K562 (cell line): ENCODE results near the gene C12orf43. TPM values are rescaled to one million over a fixed set of nuclear protein-coding genes. Genes with fewer than 3 reads are reported as not detected.
A peak's percentile ranks its signal among the peaks of the same experiment; 100 is the strongest.

Source experiments
- BRD4 ChIP-seq: fragments of 200-600 bp; sonication (generic); IDR thresholded peaks from 2 replicates; pipeline ENCODE4 v1.6.1; 2017; ENCODE audit warnings: inconsistent platforms
- CEBPZ ChIP-seq: fragments of 150-350 bp; IDR thresholded peaks from 2 replicates; pipeline ENCODE4 v1.6.1; 2014; ENCODE audit warnings: low read depth, mild to moderate bottlenecking, low read length, borderline replicate concordance
- ESRRA ChIP-seq: fragments of 450-650 bp; IDR thresholded peaks from 2 replicates; pipeline ENCODE4 v1.6.1; 2014; ENCODE audit warnings: low read depth, mild to moderate bottlenecking, moderate library complexity, borderline replicate concordance
- KDM1A ChIP-seq, 2 experiments: fragments of 450-650 bp; IDR thresholded peaks; 2 replicates each; pipeline ENCODE4 v1.6.1; 2016; ENCODE audit warnings: mild to moderate bottlenecking in 2 of 2
- NFIC ChIP-seq: fragments of 450-650 bp; IDR thresholded peaks from 2 replicates; pipeline ENCODE4 v1.6.1; 2017; ENCODE audit warnings: mild to moderate bottlenecking, inconsistent platforms
- TRIM24 ChIP-seq, 2 experiments: fragments of 450-650 bp; IDR thresholded peaks; 2 replicates each; pipeline ENCODE4 v1.6.1; 2016
- ZNF311 ChIP-seq: fragments of 250-450 bp; sonication (Bioruptor Pico); IDR thresholded peaks from 2 replicates; pipeline ENCODE4 v1.4.0; 2020; ENCODE audit warnings: mild to moderate bottlenecking, moderate library complexity
- polyA plus RNA-seq, 8 experiments: library from polyadenylated mRNA; depleted of rRNA in 4 of 8; stranded (reverse) in 5 of 8; unstranded in 3 of 8; fragments of >200 nt; fragmentation: Nextera tagmentation in 2 of 8; fragmentation: Illumina TruSeq in 1 of 8; extraction: Ambion mirVana in 2 of 8; extraction: Trizol in 1 of 8; gene quantifications; 2 replicates each; pipeline versions ENCODE4 v1.2.1 to v1.2.3, GENCODE V29; 2011 to 2014; ENCODE audit warnings: inconsistent platforms in 1 of 8, missing spikeins in 1 of 8
- total RNA-seq, 7 experiments: library from RNA; depleted of rRNA in 6 of 7; stranded (reverse); fragments of >200 nt in 6 of 7; fragmentation: Illumina TruSeq in 2 of 7; extraction: Trizol in 2 of 7; gene quantifications; 2 replicates each; pipeline versions ENCODE4 v1.2.1 to v1.2.3, GENCODE V29; 2011 to 2021; ENCODE audit warnings: low replicate concordance in 1 of 7
- TF ChIP-seq, protein P1 (sequence below): fragments of 450-650 bp; formaldehyde crosslinking; IDR thresholded peaks from 2 replicates; pipeline ENCODE4 v1.4.0; 2020; ENCODE audit warnings: mild to moderate bottlenecking, moderate library complexity

C12orf43 gene
- total and polyA plus RNA-seq, 9 of the 15 experiments (the other 6 are each of a cell fraction or from before 2014, with no cell fraction given): 4.3 to 22.2 (median 16.8) TPM

DNA sequence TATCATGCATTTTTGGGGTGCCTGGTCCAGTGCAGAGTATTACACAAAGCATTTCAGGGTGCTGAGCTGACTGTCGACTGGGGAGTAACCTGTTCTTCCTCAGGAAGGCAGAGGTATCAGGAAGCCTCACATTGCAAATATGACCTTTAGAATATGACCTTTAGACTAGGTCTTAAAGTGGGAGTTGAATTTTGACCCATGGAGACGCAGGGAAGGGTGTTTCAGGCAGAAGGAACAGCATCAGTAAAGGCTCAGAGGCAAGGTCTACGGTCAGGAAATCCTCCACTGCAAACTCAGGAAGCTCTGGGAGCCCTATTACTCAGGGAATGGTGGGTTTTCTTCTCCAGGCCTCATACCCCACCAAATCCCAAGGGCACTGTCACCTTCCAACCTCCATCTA, 26.6 kb downstream of the C12orf43 start (continued):
- TF ChIP-seq CEBPZ: no peak
- peak; percentile 38; the same call in 1 of the 2 replicates for TF ChIP-seq ESRRA
- no peak for TF ChIP-seq TRIM24 (IDR thresholded peaks at IDR 0.05)
- TF ChIP-seq KDM1A (IDR thresholded peaks at IDR 0.05): peak in 1 of 2 experiments; percentile 25; a peak in 1 of 4 replicates
- TF ChIP-seq, protein P1, sequence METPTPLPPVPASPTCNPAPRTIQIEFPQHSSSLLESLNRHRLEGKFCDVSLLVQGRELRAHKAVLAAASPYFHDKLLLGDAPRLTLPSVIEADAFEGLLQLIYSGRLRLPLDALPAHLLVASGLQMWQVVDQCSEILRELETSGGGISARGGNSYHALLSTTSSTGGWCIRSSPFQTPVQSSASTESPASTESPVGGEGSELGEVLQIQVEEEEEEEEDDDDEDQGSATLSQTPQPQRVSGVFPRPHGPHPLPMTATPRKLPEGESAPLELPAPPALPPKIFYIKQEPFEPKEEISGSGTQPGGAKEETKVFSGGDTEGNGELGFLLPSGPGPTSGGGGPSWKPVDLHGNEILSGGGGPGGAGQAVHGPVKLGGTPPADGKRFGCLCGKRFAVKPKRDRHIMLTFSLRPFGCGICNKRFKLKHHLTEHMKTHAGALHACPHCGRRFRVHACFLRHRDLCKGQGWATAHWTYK (CRISPR knock-in tag): no peak
- TF ChIP-seq NFIC: no peak
- no peak for TF ChIP-seq ZNF311 (CRISPR knock-in tag)
- TF ChIP-seq BRD4: no peak
